ENCODE measurements around the gene UROS.

Gene UROS

DNA sequence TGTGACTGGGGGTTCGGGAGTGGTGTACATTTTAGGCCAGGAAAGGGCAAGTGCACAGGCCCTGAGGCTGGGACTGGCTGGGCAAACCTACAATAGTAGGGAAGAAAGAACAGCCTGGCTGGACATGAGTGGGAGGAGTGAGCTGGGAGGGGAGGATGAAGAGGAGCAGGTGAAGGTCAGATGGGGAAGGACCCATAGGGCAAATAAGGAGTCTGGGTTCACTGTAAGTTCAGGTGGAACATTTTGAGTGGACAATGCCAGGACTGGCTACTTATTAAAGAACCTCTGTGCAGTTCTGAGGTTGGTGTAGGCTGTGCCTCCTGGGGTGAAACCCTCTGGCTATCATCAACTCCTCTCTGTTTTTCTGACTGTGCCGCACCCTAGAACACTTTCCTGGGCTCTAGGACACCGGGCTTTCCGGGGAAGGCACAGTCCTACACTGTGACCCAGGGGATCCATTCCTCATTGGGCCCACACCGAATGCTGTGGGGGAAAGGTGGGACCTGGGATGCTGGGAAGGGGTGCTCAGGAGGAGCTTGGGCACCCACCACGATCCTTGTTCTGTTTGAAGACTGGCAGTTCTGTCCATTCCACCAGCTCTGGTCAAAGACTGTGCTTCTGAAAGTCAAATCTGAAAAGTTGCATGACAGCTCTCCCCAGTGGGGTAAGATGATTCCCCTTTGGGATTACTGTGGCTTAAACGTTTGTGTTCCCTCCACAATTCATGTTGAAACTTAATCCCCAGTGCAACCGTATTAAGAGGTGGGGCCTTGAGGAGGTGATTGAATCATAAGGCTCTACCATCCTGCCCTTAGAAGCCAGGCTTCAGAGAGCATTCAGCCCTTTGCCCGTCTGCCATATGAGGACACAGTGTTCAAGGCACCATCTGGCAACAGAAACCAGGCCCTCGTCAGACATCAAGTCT, 43.4 kb downstream of the UROS start:
- no peak for DNase-seq (ENCODE audit: extremely low read depth, low read depth)

DNA sequence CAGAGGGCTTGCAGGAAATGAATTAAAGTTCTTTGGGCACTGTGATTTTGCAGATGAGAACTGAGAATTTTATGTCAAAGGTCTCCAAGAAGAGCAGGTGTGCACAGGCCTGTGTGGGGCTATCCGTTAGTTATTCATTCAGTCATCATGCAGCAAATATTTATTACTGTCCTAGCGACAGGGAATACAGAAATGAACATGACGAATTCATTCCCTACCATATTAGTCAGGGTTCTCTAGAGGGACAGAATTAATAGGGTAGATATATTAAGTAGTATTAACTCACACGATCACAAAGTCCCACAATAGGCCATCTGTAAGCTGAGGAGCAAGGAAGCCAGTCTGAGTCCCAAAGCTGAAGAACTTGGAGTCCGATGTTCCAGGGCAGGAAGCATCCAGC, 44.5 kb downstream of the UROS start:
- TF ChIP-seq, protein P1, sequence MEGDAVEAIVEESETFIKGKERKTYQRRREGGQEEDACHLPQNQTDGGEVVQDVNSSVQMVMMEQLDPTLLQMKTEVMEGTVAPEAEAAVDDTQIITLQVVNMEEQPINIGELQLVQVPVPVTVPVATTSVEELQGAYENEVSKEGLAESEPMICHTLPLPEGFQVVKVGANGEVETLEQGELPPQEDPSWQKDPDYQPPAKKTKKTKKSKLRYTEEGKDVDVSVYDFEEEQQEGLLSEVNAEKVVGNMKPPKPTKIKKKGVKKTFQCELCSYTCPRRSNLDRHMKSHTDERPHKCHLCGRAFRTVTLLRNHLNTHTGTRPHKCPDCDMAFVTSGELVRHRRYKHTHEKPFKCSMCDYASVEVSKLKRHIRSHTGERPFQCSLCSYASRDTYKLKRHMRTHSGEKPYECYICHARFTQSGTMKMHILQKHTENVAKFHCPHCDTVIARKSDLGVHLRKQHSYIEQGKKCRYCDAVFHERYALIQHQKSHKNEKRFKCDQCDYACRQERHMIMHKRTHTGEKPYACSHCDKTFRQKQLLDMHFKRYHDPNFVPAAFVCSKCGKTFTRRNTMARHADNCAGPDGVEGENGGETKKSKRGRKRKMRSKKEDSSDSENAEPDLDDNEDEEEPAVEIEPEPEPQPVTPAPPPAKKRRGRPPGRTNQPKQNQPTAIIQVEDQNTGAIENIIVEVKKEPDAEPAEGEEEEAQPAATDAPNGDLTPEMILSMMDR (IDR thresholded peaks at IDR 0.05; ENCODE audit: low read depth, low read length), result no peak
- no peak for DNase-seq (ENCODE audit: extremely low read depth, low read depth)

More for the DNA sequence above, 43.4 kb downstream of the UROS start:
- TF ChIP-seq, protein P1 (IDR thresholded peaks at IDR 0.05; ENCODE audit: low read depth, low read length), result no peak

DNA sequence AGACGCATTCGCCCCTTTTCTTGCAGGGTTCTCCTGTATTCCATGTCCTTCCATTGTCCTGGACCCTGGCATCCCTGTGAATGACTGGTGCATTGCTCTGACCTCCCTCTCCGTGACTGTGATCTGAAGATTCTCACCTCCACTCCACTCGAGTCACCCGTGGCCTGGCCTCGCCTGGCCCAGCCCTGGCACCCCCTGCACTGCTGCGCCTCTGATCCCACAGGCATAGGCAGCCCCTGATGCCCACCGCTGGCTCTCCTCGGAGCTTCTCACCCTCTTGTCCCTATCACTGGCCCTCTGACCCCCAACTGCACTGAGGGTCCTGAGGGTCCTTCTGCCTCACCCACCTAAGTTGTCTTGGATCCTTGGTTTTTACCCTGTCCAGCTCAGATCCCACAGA, 45.3 kb downstream of the UROS start:
- DNase-seq (ENCODE audit: extremely low read depth, low read depth), result no peak
- TF ChIP-seq, protein P1 (IDR thresholded peaks at IDR 0.05; ENCODE audit: low read depth, low read length), result no peak

DNA sequence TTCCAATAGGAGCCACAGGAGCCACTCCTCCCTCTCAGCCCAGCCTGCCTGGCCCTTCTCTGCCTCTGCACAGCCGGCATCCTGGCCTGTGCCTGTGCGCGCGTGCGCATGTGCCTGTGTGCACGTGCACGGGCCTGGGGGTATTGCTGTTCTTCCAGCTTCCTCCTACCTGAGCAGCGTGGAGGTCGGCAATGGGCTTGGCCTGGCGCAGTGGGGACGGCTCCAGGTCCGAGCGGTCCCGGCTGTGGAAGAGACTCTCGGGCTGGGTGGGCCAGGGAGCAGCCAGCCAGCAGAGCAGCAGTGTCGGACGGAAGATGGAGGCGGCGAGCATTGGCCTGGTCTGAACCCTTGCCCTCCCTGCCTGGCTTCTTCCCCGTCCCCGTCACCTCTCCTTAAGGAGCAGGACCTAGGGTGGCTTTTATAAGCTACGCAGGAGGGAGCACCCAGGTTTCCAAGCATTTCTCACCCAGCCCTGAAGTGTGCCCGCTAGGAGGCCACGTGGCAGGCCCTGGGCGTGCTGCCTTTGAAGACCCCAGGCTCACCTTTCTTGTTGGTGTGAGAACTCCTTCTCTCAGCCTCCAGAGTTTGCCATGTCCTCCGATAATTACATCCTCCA, 47.5 kb downstream of the UROS start, which contains the start of gene MMP21:
Gene MMP21 (minus strand): TSS at position 331 of the 616 bp plus-strand sequence. CDS start 0 bp downstream, at position 331.
- TF ChIP-seq, protein P1 (IDR thresholded peaks at IDR 0.05; ENCODE audit: low read depth, low read length), result no peak
- DNase-seq (ENCODE audit: extremely low read depth, low read depth), result no peak

DNA sequence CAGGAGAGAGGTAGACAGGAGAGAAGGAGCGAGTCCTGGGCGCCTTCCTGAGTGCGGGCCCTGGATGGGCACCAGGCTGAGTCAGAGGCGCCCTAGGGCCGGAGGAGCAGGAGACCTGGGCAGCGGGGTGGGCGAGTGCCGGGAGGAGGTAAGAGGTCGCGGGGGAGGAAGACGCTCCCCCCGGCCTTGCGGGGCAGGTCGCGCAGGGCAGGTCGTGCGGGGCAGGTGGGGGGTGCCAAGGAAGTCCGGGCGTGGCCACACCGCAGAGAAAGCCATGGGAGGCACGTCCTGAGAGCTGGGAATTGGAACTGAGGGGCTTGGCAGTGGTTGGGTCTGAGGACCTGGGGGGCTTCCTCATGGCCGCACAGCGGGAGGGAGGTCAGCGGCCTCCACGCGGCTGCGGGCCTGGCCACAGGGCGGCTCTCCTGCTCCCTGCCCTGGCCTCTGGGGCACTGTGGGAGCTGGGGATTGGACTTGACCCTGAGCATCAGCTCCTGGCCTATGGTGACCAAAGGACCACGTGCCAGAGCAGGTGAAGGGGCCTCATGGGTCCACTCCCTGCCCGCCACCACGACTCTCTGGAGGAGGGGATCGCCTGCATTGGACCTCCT, 48.4 kb downstream of the UROS start:
- no peak for DNase-seq (ENCODE audit: extremely low read depth, low read depth)
- TF ChIP-seq, protein P1 (IDR thresholded peaks at IDR 0.05; ENCODE audit: low read depth, low read length), result no peak

DNA sequence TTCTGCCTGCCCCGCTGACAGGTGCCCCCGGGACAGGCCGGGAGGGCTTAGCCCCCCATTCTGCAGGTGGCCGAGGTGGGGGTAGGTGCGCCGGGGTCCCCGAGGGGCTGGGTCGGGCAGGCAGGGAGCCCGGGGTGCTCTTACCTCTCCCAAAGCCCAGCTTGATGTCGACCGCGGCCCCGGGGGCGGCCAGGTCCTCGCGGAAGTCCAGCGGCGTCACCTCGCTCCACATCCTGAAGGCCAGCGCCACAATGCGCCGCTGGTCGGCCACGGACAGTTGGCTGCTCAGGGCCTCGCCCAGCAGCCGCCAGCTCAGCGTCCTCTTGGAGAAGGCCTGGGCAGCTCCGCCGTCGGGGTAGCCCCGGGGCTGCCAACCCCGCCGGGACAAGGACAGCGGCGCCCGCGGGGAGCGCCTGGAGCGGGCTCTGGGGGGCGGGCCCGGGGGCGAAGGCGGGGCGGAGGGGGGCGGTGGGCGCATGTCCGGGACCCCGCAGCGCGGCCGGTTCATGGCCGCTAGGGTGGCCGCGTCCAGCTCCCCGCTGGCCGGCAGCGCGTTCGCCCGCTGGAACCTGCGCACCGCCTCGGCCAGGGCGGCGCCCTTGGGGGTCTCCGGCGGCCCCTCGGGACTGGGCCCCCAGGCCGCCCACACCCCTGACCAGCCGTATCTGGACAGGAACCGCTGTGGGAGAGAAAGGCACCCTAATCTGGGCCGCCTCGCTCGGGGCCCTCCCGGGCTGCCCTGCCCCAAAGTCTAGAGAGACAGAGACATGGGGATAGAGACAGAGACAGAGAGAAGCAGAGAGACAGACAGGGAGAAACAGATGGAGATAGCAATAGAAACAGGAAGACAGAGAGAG, 49.1 kb downstream of the UROS start:
- no peak for DNase-seq (ENCODE audit: extremely low read depth, low read depth)
- TF ChIP-seq, protein P1 (IDR thresholded peaks at IDR 0.05; ENCODE audit: low read depth, low read length), result no peak

Measured in AG09319 (cell line).